K562 (cell line): ENCODE data around the gene CD79A. TPM values are rescaled to one million over a fixed set of nuclear protein-coding genes. Genes with fewer than 3 reads are reported as not detected.
A peak's percentile ranks its signal among the peaks of the same experiment; 100 is the strongest.

Experiments
- ATAC-seq: fragments of 200-7000 bp; cut with Tn5 transposase; 3 replicates; pipeline ENCODE4 v1.9.1; 2020; ENCODE audit warnings: moderate library complexity
- BruUV-seq: library from RNA; stranded (reverse); fragments of 400-500 nt; replicated peaks from 2 replicates; lab custom pipeline; 2021; lab: Mats Ljungman, UMichigan
- CTCF ChIA-PET: fragments of 300-600 bp; formaldehyde crosslinking; extraction: SDS; loops from one replicate; lab custom pipeline; 2021; ENCODE audit warnings: low intra/inter-chr PET ratio; lab: Yijun Ruan, JAX
- POLR2A ChIA-PET: fragments of 300-600, 350-650 bp; sonication (Branson Sonifier 250); formaldehyde crosslinking; extraction: SDS; loops from one replicate; lab custom pipeline; 2021; ENCODE audit warnings: antibody characterized with exemption, inconsistent platforms; lab: Yijun Ruan, JAX
- DNase-seq, 4 experiments: peaks; one replicate each; pipeline versions ENCODE4 v3.0.0 to v3.0.0-alpha.2; 2011 to 2018; ENCODE audit warnings: low spot score in 3 of 4, mixed read lengths in 3 of 4; ENCODE audit errors: extremely low read depth in 1 of 4
- FAIRE-seq: peaks from 2 replicates; lab custom pipeline; 2011; peaks lifted over from hg19 to GRCh38; lab: Jason Lieb, UNC
- H2AFZ ChIP-seq: 2 replicates; pipeline ENCODE4 v1.6.0; 2011; ENCODE audit warnings: low read depth, low read length, control low read depth, inconsistent platforms
- H3K27ac ChIP-seq: fragments of 200-600 bp; 3 replicates; pipeline ENCODE4 v1.8.0; 2011; ENCODE audit warnings: low read depth, mild to moderate bottlenecking, control low read depth, inconsistent platforms, low read length, moderate library complexity, mixed read lengths; ENCODE audit errors: extremely low read depth
- H3K27me3 ChIP-seq, 2 experiments: fragments of 300-600 bp in 1 of 2; 2 replicates in 1 of 2; 3 replicates in 1 of 2; pipeline versions ENCODE4 v1.6.0 to v1.8.0; 2011; ENCODE audit warnings: inconsistent platforms in 2 of 2, low read length in 2 of 2, mild to moderate bottlenecking in 1 of 2, mixed read lengths in 1 of 2, moderate library complexity in 1 of 2; ENCODE audit not compliant: control insufficient read depth in 2 of 2, insufficient read depth in 2 of 2
- H3K36me3 ChIP-seq: fragments of 300-600 bp; 3 replicates; pipeline ENCODE4 v1.8.0; 2011; ENCODE audit warnings: mild to moderate bottlenecking, low read length, inconsistent platforms; ENCODE audit not compliant: control insufficient read depth, insufficient read depth
- H3K4me1 ChIP-seq, 2 experiments: fragments of 200-600 bp in 1 of 2; replicated peaks in 1 of 2; 2 replicates in 1 of 2; 3 replicates in 1 of 2; pipeline versions ENCODE4 v1.5.1 to v1.8.0; 2011; ENCODE audit warnings: inconsistent platforms in 2 of 2, low read length in 2 of 2, mild to moderate bottlenecking in 1 of 2, mixed read lengths in 1 of 2, moderate library complexity in 1 of 2; ENCODE audit not compliant: control insufficient read depth in 2 of 2, insufficient read depth in 2 of 2
- H3K4me2 ChIP-seq: 2 replicates; pipeline ENCODE4 v1.6.1; 2011; ENCODE audit warnings: low read length, control low read depth, inconsistent platforms, mixed read lengths; ENCODE audit not compliant: insufficient read depth
- H3K4me3 ChIP-seq: fragments of 200-600 bp; sonication (generic), shearing (Covaris generic); 2 replicates; pipeline ENCODE4 v1.5.1; 2016; ENCODE audit warnings: control low read depth, inconsistent platforms
- H3K79me2 ChIP-seq: fragments of 200-600 bp; 3 replicates; pipeline ENCODE4 v1.8.0; 2011; ENCODE audit warnings: low read length, inconsistent platforms; ENCODE audit not compliant: control insufficient read depth, insufficient read depth
- H3K9ac ChIP-seq, 2 experiments: 2 replicates each; pipeline versions ENCODE4 v1.6.0 to v1.6.1; 2011; ENCODE audit warnings: low read depth in 2 of 2, low read length in 2 of 2, control low read depth in 1 of 2, inconsistent platforms in 1 of 2, mild to moderate bottlenecking in 1 of 2, mixed read lengths in 1 of 2; ENCODE audit not compliant: insufficient read depth in 1 of 2
- H3K9me1 ChIP-seq: one replicate; pipeline ENCODE4 v1.6.0; 2011; ENCODE audit warnings: inconsistent platforms, mild to moderate bottlenecking, low read length, moderate library complexity; ENCODE audit not compliant: control insufficient read depth, insufficient read depth
- H3K9me3 ChIP-seq: replicated peaks from 2 replicates; pipeline ENCODE4 v1.5.1; 2011; ENCODE audit warnings: low read depth, low read length, inconsistent platforms; ENCODE audit not compliant: control insufficient read depth, insufficient read depth
- H4K20me1 ChIP-seq: replicated peaks from 2 replicates; pipeline ENCODE4 v1.6.1; 2011; ENCODE audit warnings: low read length, inconsistent platforms, mixed read lengths; ENCODE audit not compliant: control insufficient read depth, insufficient read depth
- CBFB ChIP-seq: sonication (generic); formaldehyde crosslinking; IDR thresholded peaks from 2 replicates; pipeline ENCODE4 v1.4.0; 2020; ENCODE audit warnings: mild to moderate bottlenecking, missing genetic modification reagents
- ELK1 ChIP-seq: sonication (generic); formaldehyde crosslinking; IDR thresholded peaks from 2 replicates; pipeline ENCODE4 v1.8.1; 2022; ENCODE audit warnings: missing genetic modification reagents
- ETV1 ChIP-seq: fragments of 450-650 bp; conservative IDR thresholded peaks from 2 replicates; pipeline ENCODE4 v1.6.1; 2016; ENCODE audit warnings: missing genetic modification characterization, control low read depth, low read depth, missing compliant biosample characterization
- FOXA1 ChIP-seq: fragments of 450-650 bp; IDR thresholded peaks from 2 replicates; pipeline ENCODE4 v1.6.1; 2016; ENCODE audit warnings: mild to moderate bottlenecking, borderline replicate concordance
- GTF2F1 ChIP-seq: IDR thresholded peaks from 2 replicates; pipeline ENCODE4 v1.6.1; 2011; ENCODE audit warnings: low read depth, low read length, improper control_type of control experiment
- HBP1 ChIP-seq: fragments of 450-650 bp; formaldehyde crosslinking; IDR thresholded peaks from 2 replicates; pipeline ENCODE4 v1.4.0; 2022; ENCODE audit warnings: missing genetic modification characterization
- HDAC1 ChIP-seq, 2 experiments: fragments of 450-650 bp; IDR thresholded peaks; 2 replicates each; pipeline ENCODE4 v1.6.1; 2016 to 2017; ENCODE audit warnings: inconsistent platforms in 1 of 2, mild to moderate bottlenecking in 1 of 2, moderate library complexity in 1 of 2
- MCM3 ChIP-seq: fragments of 450-650 bp; IDR thresholded peaks from 2 replicates; pipeline ENCODE4 v1.6.1; 2016
- PHF20 ChIP-seq: fragments of 450-650 bp; IDR thresholded peaks from 2 replicates; pipeline ENCODE4 v1.6.1; 2018; ENCODE audit not compliant: partially characterized antibody
- PHF21A ChIP-seq: fragments of 450-650 bp; IDR thresholded peaks from 2 replicates; pipeline ENCODE4 v1.6.1; 2017; ENCODE audit warnings: low read depth, borderline replicate concordance
- POLR2AphosphoS2 ChIP-seq: IDR thresholded peaks from 2 replicates; pipeline ENCODE4 v1.6.1; 2012; ENCODE audit warnings: low read length, improper control_type of control experiment
- POLR2AphosphoS5 ChIP-seq: IDR thresholded peaks from 2 replicates; pipeline ENCODE4 v1.6.1; 2011; ENCODE audit warnings: mild to moderate bottlenecking, low read depth, low read length, moderate library complexity; ENCODE audit not compliant: control insufficient read depth, insufficient read depth
- RAD21 ChIP-seq, 2 experiments: fragments of 250-450 bp in 1 of 2; fragments of 450-650 bp in 1 of 2; sonication (Bioruptor Pico) in 1 of 2; formaldehyde crosslinking in 1 of 2; IDR thresholded peaks in 1 of 2; conservative IDR thresholded peaks in 1 of 2; 2 replicates each; pipeline versions ENCODE4 v1.4.0 to v1.8.0; 2020 to 2022; ENCODE audit warnings: mild to moderate bottlenecking in 2 of 2, moderate library complexity in 1 of 2
- RBM15 ChIP-seq: fragments of 200-400 bp; formaldehyde crosslinking; IDR thresholded peaks from 2 replicates; pipeline ENCODE4 v1.6.1; 2018; ENCODE audit warnings: mild to moderate bottlenecking, low read length, moderate library complexity; ENCODE audit not compliant: insufficient read depth
- RBM17 ChIP-seq: fragments of 200-400 bp; formaldehyde crosslinking; IDR thresholded peaks from 2 replicates; pipeline ENCODE4 v1.6.1; 2017; ENCODE audit warnings: low read depth, mild to moderate bottlenecking, low read length, borderline replicate concordance
- SLC30A9 ChIP-seq: fragments of 250-450 bp; sonication (Bioruptor Pico); IDR thresholded peaks from 2 replicates; pipeline ENCODE4 v1.8.0; 2022; ENCODE audit warnings: mild to moderate bottlenecking, moderate library complexity
- SNIP1 ChIP-seq: fragments of 450-650 bp; IDR thresholded peaks from 2 replicates; pipeline ENCODE4 v1.7.1; 2017; ENCODE audit warnings: low read depth, mild to moderate bottlenecking
- SNRNP70 ChIP-seq: fragments of 200-400 bp; formaldehyde crosslinking; optimal IDR thresholded peaks from 2 replicates; pipeline ENCODE3; 2017; ENCODE audit warnings: low read depth, low read length
- SRSF7 ChIP-seq: fragments of 200-400 bp; formaldehyde crosslinking; optimal IDR thresholded peaks from 2 replicates; pipeline ENCODE3; 2017; ENCODE audit warnings: mild to moderate bottlenecking, low read depth, low read length
- ZNF239 ChIP-seq: fragments of 250-450 bp; sonication (Bioruptor Pico); IDR thresholded peaks from 2 replicates; pipeline ENCODE4 v1.4.0; 2020; ENCODE audit warnings: mild to moderate bottlenecking
- WGBS: fragments of 100-300 bp; shearing (Covaris generic); methylation state at CpG from one replicate; pipeline ENCODE4 v1.1.6; 2016; ENCODE audit warnings: low coverage, mixed read lengths; ENCODE audit not compliant: insufficient coverage; ENCODE audit errors: missing lambda C conversion rate; 5-methylcytosine and 5-hydroxymethylcytosine counted together
- in situ Hi-C: fragments of 300-500 bp; cut with MboI; formaldehyde crosslinking; loops from 4 replicates; pipeline ENCODE4 v1.15.0; 2018; ENCODE audit warnings: inconsistent platforms, mixed read lengths
- intact Hi-C: fragments of 100-400 bp; cut with micrococcal nuclease; formaldehyde crosslinking; loops from 2 replicates; pipeline ENCODE4 v1.14.2; 2022
- polyA plus RNA-seq, 8 experiments: library from polyadenylated mRNA; depleted of rRNA in 4 of 8; stranded (reverse) in 5 of 8; unstranded in 3 of 8; fragments of >200 nt; fragmentation: Nextera tagmentation in 2 of 8; fragmentation: Illumina TruSeq in 1 of 8; extraction: Ambion mirVana in 2 of 8; extraction: Trizol in 1 of 8; gene quantifications; 2 replicates each; pipeline versions ENCODE4 v1.2.1 to v1.2.3, GENCODE V29; 2011 to 2014; ENCODE audit warnings: inconsistent platforms in 1 of 8, missing spikeins in 1 of 8
- total RNA-seq, 7 experiments: library from RNA; depleted of rRNA in 6 of 7; stranded (reverse); fragments of >200 nt in 6 of 7; fragmentation: Illumina TruSeq in 2 of 7; extraction: Trizol in 2 of 7; gene quantifications; 2 replicates each; pipeline versions ENCODE4 v1.2.1 to v1.2.3, GENCODE V29; 2011 to 2021; ENCODE audit warnings: low replicate concordance in 1 of 7

CD79A gene
- total and polyA plus RNA-seq, 9 of the 15 experiments (the other 6 are each of a cell fraction or from before 2014, with no cell fraction given) = 0.04 to 0.72 (median 0.17) TPM; not detected in 3

- TF ChIP-seq SLC30A9 (CRISPR knock-in tag) (no peak), RBM15 (no peak), SNIP1 (no peak), RBM17 (no peak), ELK1 (CRISPR knock-in tag) (no peak), POLR2AphosphoS2 (no peak), SRSF7 (no peak), FOXA1 (no peak)
- TF ChIP-seq, all 486 proteins: peak for 4
These were observed 15.3 kb downstream of the CD79A start (continued) for GRCh38 chr19:41892173-41892902.

GRCh38 chr19:41893899-41894298, 16.8 kb downstream of the CD79A start:
- in situ Hi-C loops = no loop called here
- Histone ChIP-seq H3K27ac (no peak overlapping the region), H3K9me3 (no peaks in the 10 kb centered on the region), H3K4me1 (peaks cover 0 to 26% of the 10 kb centered on the region in 2 experiments; a peak in 2 of 5 replicates), H3K4me2 (no peak overlapping the region), H3K4me3 (no peak overlapping the region), H3K9ac (no peak overlapping the region), H4K20me1 (no peaks in the 10 kb centered on the region), H3K79me2 (no peaks in the 10 kb centered on the region), H3K36me3 (peaks cover 78% of the 10 kb centered on the region; the same call in 2 of the 3 replicates), H2AFZ (no peak overlapping the region), H3K27me3 (no peaks in the 10 kb centered on the region), H3K9me1 (no peaks in the 10 kb centered on the region)
- ChIA-PET CTCF (no interaction called here), POLR2A (no interaction called here)
- FAIRE-seq (peak; percentile 46), DNase-seq (peak in 1 of 4 experiments; percentile 41), ATAC-seq (peak; percentile 68)
- intact Hi-C loops = no loop called here
- no TSS peak for BruUV-seq
- WGBS = 71% methylated on average over 5 of the region's 6 CpGs
- TF ChIP-seq GTF2F1 (no peak), SNRNP70 (no peak), HBP1 (peak; percentile 67; the same call in 1 of the 2 replicates), POLR2AphosphoS5 (no peak), HDAC1 (IDR thresholded peaks at IDR 0.05) (0 out of 4 replicates have a peak, but pooled peaks of 1 of the 2 experiments have one; percentile 31), MCM3 (peak; percentile 83; the same call in 1 of the 2 replicates), ZNF239 (CRISPR knock-in tag) (no peak), CBFB (no peak), ETV1 (tag) (0 out of 2 replicates have a peak, but pooled peaks have one; percentile 28), PHF21A (0 out of 2 replicates have a peak, but pooled peaks have one; percentile 22), RAD21 (CRISPR knock-in tag; conservative IDR thresholded peaks at IDR 0.05 in 1 of 2, IDR thresholded peaks at IDR 0.05 in 1 of 2) (peak in 1 of 2 experiments; percentile 11; a peak in 1 of 4 replicates), PHF20 (peak; percentile 19)
